G401 (cell line): Measurements from ENCODE around the gene TENM3. TPM values are rescaled to one million over a fixed set of nuclear protein-coding genes. Genes with fewer than 3 reads are reported as not detected.
A peak's percentile ranks its signal among the peaks of the same experiment; 100 is the strongest.

Source experiments
- DNase-seq: peaks from one replicate; pipeline ENCODE4 v3.0.0-alpha.2; 2015; ENCODE audit warnings: low spot score
- in situ Hi-C: cut with HindIII; loops from 2 replicates; pipeline ENCODE4 v1.10.0; 2016; ENCODE audit warnings: low sequenced_read_pairs, mixed read lengths
- total RNA-seq: library from RNA; depleted of rRNA; stranded (reverse); fragments of >200 nt; shearing (Covaris generic); gene quantifications from 2 replicates; pipeline ENCODE4 v1.2.3, GENCODE V29; 2014

The TENM3 gene
- total RNA-seq, 1 experiment from 2014 or later, result 0.03 TPM

- peak; percentile 11 for DNase-seq
- in situ Hi-C loops, result no loop called here
Measured at GRCh38 chr4:182307746-182308145, 64.5 kb downstream of the TENM3 start.

GRCh38 chr4:182309877-182310276 is 66.7 kb downstream of the TENM3 start:
- in situ Hi-C loops, result no loop called here
- DNase-seq, result no peak

GRCh38 chr4:182310316-182310715 is 67.1 kb downstream of the TENM3 start:
- in situ Hi-C loops, result no loop called here
- no peak for DNase-seq

- in situ Hi-C loops, result no loop called here
- DNase-seq, result no peak
Measured at GRCh38 chr4:182310962-182311361, 67.8 kb downstream of the TENM3 start.

- in situ Hi-C loops, result no loop called here
- no peak for DNase-seq
Measured at GRCh38 chr4:182314537-182314936, 71.3 kb downstream of the TENM3 start.

GRCh38 chr4:182318256-182318655 is 75.1 kb downstream of the TENM3 start:
- in situ Hi-C loops, result no loop called here
- DNase-seq, result no peak

- no peak for DNase-seq
- in situ Hi-C loops, result no loop called here
Measured at GRCh38 chr4:182320092-182320491, 76.9 kb downstream of the TENM3 start.

- in situ Hi-C loops, result no loop called here
- DNase-seq, result no peak
Measured at GRCh38 chr4:182320580-182320979, 77.4 kb downstream of the TENM3 start.

- no peak for DNase-seq
- in situ Hi-C loops, result no loop called here
Measured at GRCh38 chr4:182324282-182324681, 81.1 kb downstream of the TENM3 start.

- DNase-seq, result no peak
- in situ Hi-C loops, result no loop called here
Measured at GRCh38 chr4:182325397-182325796, 82.2 kb downstream of the TENM3 start.

GRCh38 chr4:182325848-182326255 is 82.7 kb downstream of the TENM3 start:
- in situ Hi-C loops, result no loop called here
- no peak for DNase-seq

GRCh38 chr4:182328505-182328904 is 85.3 kb downstream of the TENM3 start:
- no peak for DNase-seq
- in situ Hi-C loops, result no loop called here

- DNase-seq, result no peak
- in situ Hi-C loops, result no loop called here
Measured at GRCh38 chr4:182337366-182337765, 94.2 kb downstream of the TENM3 start.

- DNase-seq, result no peak
- in situ Hi-C loops, result no loop called here
Measured at GRCh38 chr4:182338063-182338462, 94.9 kb downstream of the TENM3 start.

GRCh38 chr4:182338746-182339145 is 95.5 kb downstream of the TENM3 start:
- DNase-seq, result no peak
- in situ Hi-C loops, result no loop called here

GRCh38 chr4:182339221-182339641 is 96.0 kb downstream of the TENM3 start:
- in situ Hi-C loops, result no loop called here
- DNase-seq, result no peak

- DNase-seq, result no peak
Measured at GRCh38 chr4:182343453-182343852, 100.3 kb downstream of the TENM3 start.

GRCh38 chr4:182344968-182345367 is 101.8 kb downstream of the TENM3 start:
- in situ Hi-C loops, result no loop called here
- DNase-seq, result no peak

More at GRCh38 chr4:182343453-182343852, 100.3 kb downstream of the TENM3 start:
- in situ Hi-C loops, result no loop called here

GRCh38 chr4:182346250-182346649 is 103.0 kb downstream of the TENM3 start:
- DNase-seq, result no peak
- in situ Hi-C loops, result no loop called here

- no peak for DNase-seq
- in situ Hi-C loops, result no loop called here
Measured at GRCh38 chr4:182346675-182347375, 103.6 kb downstream of the TENM3 start.

- in situ Hi-C loops, result no loop called here
- DNase-seq, result no peak
Measured at GRCh38 chr4:182348779-182349326, 105.7 kb downstream of the TENM3 start.
